ENCODE measurements around the gene NR3C1.
A peak's percentile ranks its signal among the peaks of the same experiment; 100 is the strongest.

The NR3C1 gene

GRCh38 chr5:143258559-143259253, 144.8 kb downstream of the NR3C1 start:
- Histone ChIP-seq H3K36me3 (ENCODE audit: low read depth) (no peaks in the 10 kb centered on the region), H3K27me3 (ENCODE audit: insufficient read depth, poor library complexity, severe bottlenecking) (no peaks in the 10 kb centered on the region), H3K9me3 (ENCODE audit: severe bottlenecking) (no peaks in the 10 kb centered on the region), H3K27ac (ENCODE audit: poor library complexity, severe bottlenecking) (peak overlapping the region; percentile 14), H3K4me1 (ENCODE audit: insufficient read depth, poor library complexity, severe bottlenecking) (peaks cover 29% of the 10 kb centered on the region), H3K4me3 (ENCODE audit: severe bottlenecking) (no peak overlapping the region)
- no peak for TF ChIP-seq CTCF (IDR thresholded peaks at IDR 0.05; ENCODE audit: poor library complexity, severe bottlenecking)
- no peak for DNase-seq (ENCODE audit: low spot score)
- peak; percentile 56 for ATAC-seq (ENCODE audit: low read depth)

- Histone ChIP-seq H3K27me3 (ENCODE audit: insufficient read depth, poor library complexity, severe bottlenecking) (no peaks in the 10 kb centered on the region), H3K4me1 (ENCODE audit: insufficient read depth, poor library complexity, severe bottlenecking) (peaks cover 6% of the 10 kb centered on the region), H3K27ac (ENCODE audit: poor library complexity, severe bottlenecking) (no peak overlapping the region), H3K4me3 (ENCODE audit: severe bottlenecking) (no peak overlapping the region), H3K36me3 (ENCODE audit: low read depth) (no peaks in the 10 kb centered on the region), H3K9me3 (ENCODE audit: severe bottlenecking) (no peaks in the 10 kb centered on the region)
- ATAC-seq (ENCODE audit: low read depth) (no peak), DNase-seq (ENCODE audit: low spot score) (no peak)
- no peak for TF ChIP-seq CTCF (IDR thresholded peaks at IDR 0.05; ENCODE audit: poor library complexity, severe bottlenecking)
These were observed 148.7 kb downstream of the NR3C1 start for GRCh38 chr5:143254819-143255218.

GRCh38 chr5:143251946-143252345, 151.5 kb downstream of the NR3C1 start:
- no peak for ATAC-seq (ENCODE audit: low read depth)
- peaks cover 15% of the 10 kb centered on the region for H3K4me1 ChIP-seq (ENCODE audit: insufficient read depth, poor library complexity, severe bottlenecking)
- no peak overlapping the region for H3K4me3 ChIP-seq (ENCODE audit: severe bottlenecking)
- TF ChIP-seq CTCF (IDR thresholded peaks at IDR 0.05; ENCODE audit: poor library complexity, severe bottlenecking), result no peak
- H3K9me3 ChIP-seq (ENCODE audit: severe bottlenecking), result no peaks in the 10 kb centered on the region
- no peaks in the 10 kb centered on the region for H3K36me3 ChIP-seq (ENCODE audit: low read depth)
- no peak overlapping the region for H3K27ac ChIP-seq (ENCODE audit: poor library complexity, severe bottlenecking)
- no peaks in the 10 kb centered on the region for H3K27me3 ChIP-seq (ENCODE audit: insufficient read depth, poor library complexity, severe bottlenecking)
- no peak for DNase-seq (ENCODE audit: low spot score)

GRCh38 chr5:143251190-143251589, 152.3 kb downstream of the NR3C1 start:
- no peak for ATAC-seq (ENCODE audit: low read depth)
- Histone ChIP-seq H3K36me3 (ENCODE audit: low read depth) (no peaks in the 10 kb centered on the region), H3K27me3 (ENCODE audit: insufficient read depth, poor library complexity, severe bottlenecking) (no peaks in the 10 kb centered on the region), H3K4me3 (ENCODE audit: severe bottlenecking) (no peak overlapping the region), H3K27ac (ENCODE audit: poor library complexity, severe bottlenecking) (no peak overlapping the region), H3K9me3 (ENCODE audit: severe bottlenecking) (no peaks in the 10 kb centered on the region), H3K4me1 (ENCODE audit: insufficient read depth, poor library complexity, severe bottlenecking) (peaks cover 20% of the 10 kb centered on the region)
- TF ChIP-seq CTCF (IDR thresholded peaks at IDR 0.05; ENCODE audit: poor library complexity, severe bottlenecking), result no peak
- no peak for DNase-seq (ENCODE audit: low spot score)

GRCh38 chr5:143249851-143250250, 153.6 kb downstream of the NR3C1 start:
- Histone ChIP-seq H3K9me3 (ENCODE audit: severe bottlenecking) (no peaks in the 10 kb centered on the region), H3K4me1 (ENCODE audit: insufficient read depth, poor library complexity, severe bottlenecking) (peaks cover 33% of the 10 kb centered on the region), H3K27me3 (ENCODE audit: insufficient read depth, poor library complexity, severe bottlenecking) (no peaks in the 10 kb centered on the region), H3K27ac (ENCODE audit: poor library complexity, severe bottlenecking) (peak overlapping the region; percentile 56), H3K4me3 (ENCODE audit: severe bottlenecking) (no peak overlapping the region), H3K36me3 (ENCODE audit: low read depth) (no peaks in the 10 kb centered on the region)
- ATAC-seq (ENCODE audit: low read depth), result no peak
- DNase-seq (ENCODE audit: low spot score), result no peak
- TF ChIP-seq CTCF (IDR thresholded peaks at IDR 0.05; ENCODE audit: poor library complexity, severe bottlenecking), result no peak
